Left kidney (tissue), 2 donors: ENCODE results near the gene NTNG1. TPM values are rescaled to one million over a fixed set of nuclear protein-coding genes. Genes with fewer than 3 reads are reported as not detected.
"Not testable (repeated sequence)": the region's sequence is repeated elsewhere in the genome, so short reads cannot be mapped to it uniquely, and the experiment has no call there.

ENCODE experiments used
- DNase-seq: peaks from one replicate; pipeline ENCODE4 v3.0.0-alpha.2; 2013
- polyA plus RNA-seq: library from polyadenylated mRNA; unstranded; fragments of 120-200 nt; gene quantifications from one replicate; pipeline ENCODE4 v1.2.1, GENCODE V29; 2013; ENCODE audit not compliant: insufficient read length

The NTNG1 gene
- polyA plus RNA-seq, 1 donor: 34.3 TPM

DNA sequence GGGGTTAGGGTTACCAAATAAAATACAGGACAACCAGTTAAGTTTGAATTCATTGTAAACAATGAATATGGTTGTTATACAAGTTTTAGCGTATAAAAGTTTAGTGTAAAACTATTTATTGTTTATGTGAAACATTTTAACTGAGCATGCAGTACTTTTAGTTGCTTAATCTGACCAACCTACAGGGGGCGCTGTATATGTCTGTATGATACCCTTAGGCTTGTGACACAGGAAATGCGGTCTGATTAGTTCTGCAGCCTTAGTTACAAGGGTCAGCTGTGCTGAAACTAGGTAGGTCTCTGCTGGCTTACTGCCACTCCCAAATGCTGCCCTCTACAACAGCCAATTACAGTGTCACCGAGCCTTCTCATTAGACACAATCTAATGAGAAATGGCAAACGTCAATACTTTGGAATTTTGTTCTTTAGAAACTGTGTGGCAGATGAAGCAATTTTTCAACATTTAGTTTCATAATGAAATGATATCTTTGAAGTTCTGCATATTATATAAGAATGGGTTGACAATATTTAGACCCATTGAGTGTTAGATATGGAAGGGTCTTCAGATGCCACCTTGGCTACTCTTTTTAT lies 56.2 kb downstream of the NTNG1 start:
- DNase-seq: no peak

- DNase-seq: no peak
Observed at GRCh38 chr1:107198561-107198960, 57.7 kb downstream of the NTNG1 start.

- DNase-seq: no peak
Observed at GRCh38 chr1:107200631-107201030, 59.8 kb downstream of the NTNG1 start.

DNA sequence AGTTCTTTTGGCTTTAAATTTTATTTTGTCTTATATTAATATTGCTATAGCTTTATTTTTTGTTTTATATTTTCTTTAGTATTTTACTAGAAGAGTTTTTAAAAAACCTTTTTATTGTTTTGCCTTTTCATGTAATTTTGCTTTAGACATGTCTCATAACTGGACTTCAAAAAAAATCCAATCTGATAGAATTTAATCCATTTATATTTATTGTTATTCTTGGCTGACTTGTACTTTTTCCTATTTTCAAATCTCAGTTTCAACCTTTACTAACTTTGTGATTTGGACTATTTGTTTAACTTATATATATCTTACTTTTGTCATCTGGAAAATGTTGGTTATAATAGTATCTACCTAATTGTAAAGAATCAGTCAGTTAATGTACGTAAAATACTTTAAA lies 61.2 kb downstream of the NTNG1 start:
- no peak for DNase-seq

DNA sequence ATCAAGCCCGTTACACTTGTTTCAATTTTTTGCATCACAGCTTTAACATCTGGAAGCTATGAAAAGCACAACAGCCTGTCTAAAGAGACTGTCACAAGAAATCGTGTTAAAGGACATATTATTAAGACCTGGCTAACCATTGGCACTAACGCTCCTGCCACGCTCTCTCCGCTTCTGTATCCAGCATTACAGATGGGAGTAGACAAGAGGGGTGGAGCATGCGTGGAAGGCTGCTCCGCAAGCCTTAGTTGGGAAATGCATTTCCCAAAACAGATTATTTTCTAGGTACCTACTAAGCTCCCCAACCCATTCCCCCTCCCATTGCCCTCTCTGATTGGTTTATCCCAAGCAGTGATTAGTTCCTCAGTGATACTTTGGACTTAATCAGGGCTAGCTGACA lies 72.4 kb downstream of the NTNG1 start:
- DNase-seq: no peak

- no peak for DNase-seq
Observed at GRCh38 chr1:107220036-107220435, 79.2 kb downstream of the NTNG1 start.

GRCh38 chr1:107225706-107226105 lies 84.9 kb downstream of the NTNG1 start:
- no peak for DNase-seq

DNA sequence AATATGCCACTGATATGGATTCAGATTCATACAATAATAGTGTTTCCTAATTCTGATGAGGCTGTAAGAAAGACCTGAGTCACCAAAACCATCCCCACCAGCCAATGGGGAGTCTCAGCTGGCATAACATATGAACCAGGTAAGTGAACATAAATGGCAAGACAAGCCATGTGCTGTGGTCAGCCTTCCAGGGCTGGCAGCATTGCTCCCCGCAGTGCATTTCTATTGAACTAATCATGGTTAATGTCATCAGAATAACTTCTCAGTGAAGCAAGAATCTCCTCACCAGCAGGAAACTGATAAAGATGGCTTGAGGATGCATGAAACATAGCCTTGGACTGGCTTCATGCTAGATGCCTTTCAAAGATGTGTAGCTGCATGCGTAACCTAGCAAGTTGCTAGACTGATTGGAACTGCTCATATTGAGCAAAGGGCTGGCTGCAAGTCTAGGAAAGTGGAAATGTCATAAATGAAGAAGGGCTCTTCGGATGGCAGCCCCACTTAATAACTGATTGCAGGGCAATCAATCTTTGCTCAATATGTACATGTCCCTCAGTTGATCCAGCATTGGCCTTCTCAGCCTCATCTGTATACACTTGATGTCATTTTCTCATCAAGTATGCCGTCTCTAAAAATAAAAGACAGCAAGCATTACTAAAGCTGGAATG lies 88.0 kb downstream of the NTNG1 start:
- no peak for DNase-seq

GRCh38 chr1:107229711-107230110 lies 88.9 kb downstream of the NTNG1 start:
- DNase-seq: no peak

GRCh38 chr1:107230121-107230520 lies 89.3 kb downstream of the NTNG1 start:
- no peak for DNase-seq

- no peak for DNase-seq
Observed at GRCh38 chr1:107231291-107231690, 90.5 kb downstream of the NTNG1 start.

GRCh38 chr1:107232426-107232825 lies 91.6 kb downstream of the NTNG1 start:
- DNase-seq: no peak

- DNase-seq: not testable (repeated sequence)
Observed at GRCh38 chr1:107236760-107237159, 95.9 kb downstream of the NTNG1 start.

DNA sequence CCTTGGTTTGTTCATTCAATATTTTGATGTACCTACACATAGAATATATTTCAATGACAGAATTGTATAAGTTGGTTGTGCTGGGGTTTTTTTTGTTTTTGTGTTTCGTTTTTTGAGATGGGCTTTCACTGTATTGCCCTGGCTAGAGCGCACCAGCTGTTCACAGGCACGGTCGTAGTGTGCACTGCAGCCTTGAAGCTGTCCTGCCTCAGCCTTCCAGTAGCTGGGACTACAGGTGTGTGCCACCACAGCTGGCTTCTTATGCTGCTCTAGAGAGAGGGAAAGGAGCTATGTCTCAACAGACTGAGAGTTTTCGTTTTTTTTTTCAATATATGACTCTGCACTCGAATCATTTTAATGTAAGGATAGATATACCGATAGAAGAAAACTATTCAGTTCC lies 102.6 kb downstream of the NTNG1 start:
- no peak for DNase-seq

- DNase-seq: no peak
Observed at GRCh38 chr1:107244709-107245500, 104.1 kb downstream of the NTNG1 start.

DNA sequence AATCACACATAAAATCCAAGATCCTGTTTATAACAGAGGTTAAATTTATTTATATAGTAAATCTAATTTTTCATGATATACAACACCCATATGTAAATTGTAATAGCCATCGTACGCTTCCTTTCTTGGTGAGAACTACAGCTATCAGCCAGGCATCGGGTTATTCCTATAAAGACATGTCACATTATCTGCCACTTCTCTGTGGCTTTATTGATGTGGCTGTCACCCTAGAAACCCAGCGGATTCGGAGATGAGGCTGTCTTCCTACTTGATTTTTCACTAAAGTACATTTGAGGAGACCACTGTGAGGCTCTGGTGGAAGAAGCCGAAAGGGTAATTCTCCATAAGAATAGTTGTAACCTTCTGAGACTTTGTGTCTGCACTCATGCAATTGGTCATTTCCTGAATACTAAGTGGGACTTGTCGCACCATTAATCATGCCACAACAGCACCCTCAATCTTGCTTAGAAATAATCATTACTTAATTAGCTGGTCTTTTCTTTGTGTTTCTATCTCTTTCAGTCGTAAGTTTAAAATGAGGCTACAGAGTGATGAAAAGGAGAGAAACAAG lies 106.0 kb downstream of the NTNG1 start:
- no peak for DNase-seq

DNA sequence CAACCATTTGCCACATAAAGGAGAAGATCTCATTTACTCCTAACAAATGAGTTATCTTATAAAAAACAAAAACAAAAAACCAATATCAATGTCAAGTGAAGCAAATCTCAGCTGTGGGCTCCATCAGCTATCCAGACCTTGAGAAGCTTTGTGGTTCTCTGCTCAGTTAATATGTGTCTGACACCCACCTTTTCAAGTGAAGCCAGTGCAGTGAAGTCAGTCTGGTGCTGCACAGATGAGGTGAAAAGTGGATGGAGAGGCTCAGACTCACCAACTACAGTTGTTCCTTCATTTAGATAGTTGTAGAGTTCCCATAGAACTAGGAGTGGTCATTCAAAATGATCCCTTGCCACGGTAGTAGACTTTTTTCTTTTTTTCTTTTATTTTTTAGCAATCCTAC lies 106.8 kb downstream of the NTNG1 start:
- DNase-seq: no peak

GRCh38 chr1:107250169-107250568 lies 109.3 kb downstream of the NTNG1 start:
- no peak for DNase-seq

GRCh38 chr1:107251083-107251482 lies 110.2 kb downstream of the NTNG1 start:
- DNase-seq: no peak

GRCh38 chr1:107251839-107252238 lies 111.0 kb downstream of the NTNG1 start:
- DNase-seq: no peak

- no peak for DNase-seq
Observed at GRCh38 chr1:107252271-107252670, 111.4 kb downstream of the NTNG1 start.

DNA sequence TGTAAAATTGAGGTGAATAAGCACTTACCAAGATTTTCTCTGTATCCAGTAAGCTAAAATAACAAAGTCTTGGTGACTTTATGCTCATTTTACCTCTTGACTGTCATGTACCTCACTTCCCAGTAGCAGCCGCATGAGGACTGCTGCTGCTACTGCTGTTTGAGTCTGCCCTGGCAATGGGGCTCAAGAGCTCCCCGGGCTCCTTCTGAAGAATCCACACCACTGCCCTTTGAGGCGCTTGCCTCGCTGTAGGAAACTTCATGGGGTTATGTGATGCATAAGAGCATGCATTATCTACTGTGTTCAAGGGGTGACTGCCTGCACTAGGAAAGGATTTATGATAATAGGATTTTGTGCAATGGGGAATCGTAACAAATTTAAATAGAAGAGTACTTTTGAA lies 113.5 kb downstream of the NTNG1 start:
- no peak for DNase-seq

GRCh38 chr1:107255469-107255868 lies 114.6 kb downstream of the NTNG1 start:
- DNase-seq: no peak
